GM12892 (cell line): ENCODE results near the gene PCDHA6.

Experiments
- POLR2A ChIP-seq: IDR thresholded peaks from 2 replicates; pipeline ENCODE4 v1.6.1; 2011; ENCODE audit warnings: low read depth, low read length, control low read depth
- POLR2AphosphoS5 ChIP-seq: IDR thresholded peaks from 2 replicates; pipeline ENCODE4 v1.6.1; 2011; ENCODE audit warnings: low read depth, low read length, control low read depth

DNA sequence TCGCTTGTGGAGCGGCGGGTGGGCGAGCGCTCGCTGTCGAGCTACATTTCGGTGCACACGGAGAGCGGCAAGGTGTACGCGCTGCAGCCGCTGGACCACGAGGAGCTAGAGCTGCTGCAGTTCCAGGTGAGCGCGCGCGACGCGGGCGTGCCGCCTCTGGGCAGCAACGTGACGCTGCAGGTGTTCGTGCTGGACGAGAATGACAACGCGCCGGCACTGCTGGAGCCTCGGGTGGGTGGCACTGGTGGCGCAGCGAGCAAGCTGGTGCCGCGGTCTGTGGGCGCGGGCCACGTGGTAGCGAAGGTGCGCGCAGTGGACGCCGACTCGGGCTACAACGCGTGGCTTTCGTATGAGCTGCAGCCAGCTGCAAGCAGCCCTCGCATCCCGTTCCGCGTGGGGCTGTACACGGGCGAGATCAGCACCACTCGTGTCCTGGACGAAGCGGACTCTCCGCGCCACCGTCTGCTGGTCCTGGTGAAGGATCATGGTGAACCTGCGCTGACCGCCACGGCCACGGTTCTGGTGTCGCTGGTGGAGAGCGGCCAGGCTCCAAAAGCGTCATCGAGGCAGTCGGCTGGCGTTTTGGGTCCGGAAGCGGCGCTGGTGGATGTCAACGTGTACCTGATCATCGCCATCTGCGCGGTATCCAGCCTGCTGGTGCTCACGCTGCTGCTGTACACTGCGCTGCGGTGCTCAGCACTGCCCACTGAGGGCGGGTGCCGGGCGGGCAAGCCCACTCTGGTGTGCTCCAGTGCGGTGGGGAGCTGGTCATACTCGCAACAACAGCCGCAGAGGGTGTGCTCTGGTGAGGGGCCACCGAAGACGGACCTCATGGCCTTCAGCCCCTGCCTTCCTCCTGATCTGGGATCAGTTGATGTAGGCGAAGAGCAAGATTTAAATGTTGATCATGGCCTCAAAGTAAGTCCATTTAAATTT is 15.3 kb downstream of the PCDHA6 start:
- no peak for TF ChIP-seq POLR2AphosphoS5
- TF ChIP-seq POLR2A, result no peak
